Measurements from ENCODE around the gene RHO. TPM values are rescaled to one million over a fixed set of nuclear protein-coding genes. Genes with fewer than 3 reads are reported as not detected.

The RHO gene
- total and polyA plus RNA-seq, 2 donors (not counting 1 experiment from before 2014, with no cell fraction given) = 0.10 TPM; not detected in 1

- CTCF ChIA-PET = no interaction called here
- Histone ChIP-seq H3K4me3 (ENCODE audit: control extremely low read depth in 1 of 5, extremely low read depth in 1 of 5, insufficient read depth in 1 of 5, low read depth in 2 of 5, low read length in 4 of 5) (no peak overlapping the region), H3K9me3 (ENCODE audit: control extremely low read depth in 1 of 3, control insufficient read depth in 2 of 3, insufficient read depth in 1 of 3, low read length in 2 of 3) (no peaks in the 10 kb centered on the region), H3K4me2 (replicated peaks; ENCODE audit: low read depth, low read length, poor library complexity, severe bottlenecking) (no peak overlapping the region), H3K36me3 (replicated peaks in 1 of 2; ENCODE audit: control extremely low read depth in 1 of 2, control insufficient read depth in 1 of 2, extremely low read depth in 1 of 2, insufficient read depth in 2 of 2, low read length in 1 of 2) (no peaks in the 10 kb centered on the region), H3K27me3 (replicated peaks in 1 of 4; ENCODE audit: control extremely low read depth in 1 of 4, control insufficient read depth in 3 of 4, insufficient read depth in 4 of 4, low read length in 3 of 4) (no peaks in the 10 kb centered on the region), H2AFZ (ENCODE audit: insufficient read depth, low read depth, low read length, poor library complexity, severe bottlenecking) (no peak overlapping the region), H4K20me1 (ENCODE audit: control insufficient read depth, insufficient read depth, low read length, poor library complexity, severe bottlenecking) (no peaks in the 10 kb centered on the region), H3K9ac (ENCODE audit: low read length) (no peak overlapping the region), H3K79me2 (ENCODE audit: control insufficient read depth, insufficient read depth, low read length) (no peaks in the 10 kb centered on the region), H3K4me1 (ENCODE audit: control insufficient read depth in 2 of 2, insufficient read depth in 2 of 2, low read length in 2 of 2) (peaks cover 28 to 32% of the 10 kb centered on the region in 2 donors), H3K27ac (ENCODE audit: low read length in 2 of 2) (no peak overlapping the region)
- H3K9me3 Mint-ChIP-seq (ENCODE audit: insufficient read depth) = no peaks in the 10 kb centered on the region
- POLR2A ChIA-PET = no interaction called here
- intact Hi-C loops (cut with micrococcal nuclease) = no loop called here
- H3K4me1 Mint-ChIP-seq = peaks cover 43% of the 10 kb centered on the region
- ATAC-seq (ENCODE audit: low read depth) (no peak), DNase-seq (no peak)
- H3K27ac Mint-ChIP-seq = peak overlapping the region; percentile 73
- TF ChIP-seq, protein P1, sequence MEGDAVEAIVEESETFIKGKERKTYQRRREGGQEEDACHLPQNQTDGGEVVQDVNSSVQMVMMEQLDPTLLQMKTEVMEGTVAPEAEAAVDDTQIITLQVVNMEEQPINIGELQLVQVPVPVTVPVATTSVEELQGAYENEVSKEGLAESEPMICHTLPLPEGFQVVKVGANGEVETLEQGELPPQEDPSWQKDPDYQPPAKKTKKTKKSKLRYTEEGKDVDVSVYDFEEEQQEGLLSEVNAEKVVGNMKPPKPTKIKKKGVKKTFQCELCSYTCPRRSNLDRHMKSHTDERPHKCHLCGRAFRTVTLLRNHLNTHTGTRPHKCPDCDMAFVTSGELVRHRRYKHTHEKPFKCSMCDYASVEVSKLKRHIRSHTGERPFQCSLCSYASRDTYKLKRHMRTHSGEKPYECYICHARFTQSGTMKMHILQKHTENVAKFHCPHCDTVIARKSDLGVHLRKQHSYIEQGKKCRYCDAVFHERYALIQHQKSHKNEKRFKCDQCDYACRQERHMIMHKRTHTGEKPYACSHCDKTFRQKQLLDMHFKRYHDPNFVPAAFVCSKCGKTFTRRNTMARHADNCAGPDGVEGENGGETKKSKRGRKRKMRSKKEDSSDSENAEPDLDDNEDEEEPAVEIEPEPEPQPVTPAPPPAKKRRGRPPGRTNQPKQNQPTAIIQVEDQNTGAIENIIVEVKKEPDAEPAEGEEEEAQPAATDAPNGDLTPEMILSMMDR (IDR thresholded peaks at IDR 0.05) = no peak
- no peak for TF ChIP-seq EZH2 (IDR thresholded peaks at IDR 0.05; ENCODE audit: borderline replicate concordance, insufficient read depth, low read depth, low read length, poor library complexity, severe bottlenecking)
- 95% methylated on average over 21 of the region's 22 CpGs for WGBS (ENCODE audit: insufficient coverage)
- no peaks in the 10 kb centered on the region for H3K27me3 Mint-ChIP-seq
- H3K4me3 Mint-ChIP-seq = no peak overlapping the region
These were observed 43.4 kb downstream of the RHO start for GRCh38 chr3:129571605-129572547.

DNA sequence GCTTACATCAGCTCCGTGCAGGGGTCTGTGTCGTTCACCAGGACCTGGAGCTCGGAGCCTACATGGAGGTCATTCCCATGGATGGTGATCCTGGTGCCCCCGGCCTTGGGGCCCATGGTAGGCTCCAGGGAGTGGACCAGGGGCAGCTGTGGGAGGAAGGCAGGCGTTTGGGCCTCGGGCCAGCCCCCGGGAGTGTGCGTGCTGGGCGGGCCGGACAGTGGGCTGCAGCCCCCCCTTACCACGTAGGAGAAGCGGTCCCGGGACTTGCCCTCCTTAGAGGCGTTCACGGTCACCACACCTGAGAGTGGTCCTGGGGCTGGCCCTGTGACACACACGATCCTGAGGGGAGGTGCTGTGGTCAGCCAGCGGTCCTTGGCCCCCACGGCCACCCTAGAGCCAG lies 44.2 kb downstream of the RHO start:
- H3K27ac ChIP-seq (ENCODE audit: low read length in 2 of 2) = no peak overlapping the region
- peaks cover 49% of the 10 kb centered on the region for H3K4me1 Mint-ChIP-seq
- H3K9me3 Mint-ChIP-seq (ENCODE audit: insufficient read depth) = no peaks in the 10 kb centered on the region
- no peaks in the 10 kb centered on the region for H3K27me3 Mint-ChIP-seq
- WGBS (ENCODE audit: insufficient coverage) = 99% methylated on average over 16 of the region's 18 CpGs
- H3K27me3 ChIP-seq (replicated peaks in 1 of 4; ENCODE audit: control extremely low read depth in 1 of 4, control insufficient read depth in 3 of 4, insufficient read depth in 4 of 4, low read length in 3 of 4) = no peaks in the 10 kb centered on the region
- CTCF ChIA-PET = no interaction called here
- H3K9me3 ChIP-seq (ENCODE audit: control extremely low read depth in 1 of 3, control insufficient read depth in 2 of 3, insufficient read depth in 1 of 3, low read length in 2 of 3) = no peaks in the 10 kb centered on the region
- no peak overlapping the region for H3K4me2 ChIP-seq (replicated peaks; ENCODE audit: low read depth, low read length, poor library complexity, severe bottlenecking)
- no peak overlapping the region for H3K9ac ChIP-seq (ENCODE audit: low read length)
- H3K4me3 ChIP-seq (ENCODE audit: control extremely low read depth in 1 of 5, extremely low read depth in 1 of 5, insufficient read depth in 1 of 5, low read depth in 2 of 5, low read length in 4 of 5) = no peak overlapping the region
- no peak for ATAC-seq (ENCODE audit: low read depth)
- no peaks in the 10 kb centered on the region for H4K20me1 ChIP-seq (ENCODE audit: control insufficient read depth, insufficient read depth, low read length, poor library complexity, severe bottlenecking)
- H3K4me3 Mint-ChIP-seq = no peak overlapping the region
- intact Hi-C loops (cut with micrococcal nuclease) = no loop called here
- no peak overlapping the region for H2AFZ ChIP-seq (ENCODE audit: insufficient read depth, low read depth, low read length, poor library complexity, severe bottlenecking)
- POLR2A ChIA-PET = no interaction called here
- TF ChIP-seq EZH2 (IDR thresholded peaks at IDR 0.05; ENCODE audit: borderline replicate concordance, insufficient read depth, low read depth, low read length, poor library complexity, severe bottlenecking) = no peak
- TF ChIP-seq, protein P1 (IDR thresholded peaks at IDR 0.05) = no peak
- no peak for DNase-seq
- no peaks in the 10 kb centered on the region for H3K79me2 ChIP-seq (ENCODE audit: control insufficient read depth, insufficient read depth, low read length)
- H3K36me3 ChIP-seq (replicated peaks in 1 of 2; ENCODE audit: control extremely low read depth in 1 of 2, control insufficient read depth in 1 of 2, extremely low read depth in 1 of 2, insufficient read depth in 2 of 2, low read length in 1 of 2) = no peaks in the 10 kb centered on the region
- peaks cover 35 to 39% of the 10 kb centered on the region in 2 donors for H3K4me1 ChIP-seq (ENCODE audit: control insufficient read depth in 2 of 2, insufficient read depth in 2 of 2, low read length in 2 of 2)
- H3K27ac Mint-ChIP-seq = peak overlapping the region; percentile 56

All from B cell (primary cell).